HG03196 (cell line): ENCODE measurements around the gene ATOX1.

Source experiments
- ATAC-seq: cut with Tn5 transposase; IDR thresholded peaks from one replicate; pipeline ENCODE4 v1.9.1; 2021; ENCODE audit not compliant: unreplicated experiment

The ATOX1 gene

DNA sequence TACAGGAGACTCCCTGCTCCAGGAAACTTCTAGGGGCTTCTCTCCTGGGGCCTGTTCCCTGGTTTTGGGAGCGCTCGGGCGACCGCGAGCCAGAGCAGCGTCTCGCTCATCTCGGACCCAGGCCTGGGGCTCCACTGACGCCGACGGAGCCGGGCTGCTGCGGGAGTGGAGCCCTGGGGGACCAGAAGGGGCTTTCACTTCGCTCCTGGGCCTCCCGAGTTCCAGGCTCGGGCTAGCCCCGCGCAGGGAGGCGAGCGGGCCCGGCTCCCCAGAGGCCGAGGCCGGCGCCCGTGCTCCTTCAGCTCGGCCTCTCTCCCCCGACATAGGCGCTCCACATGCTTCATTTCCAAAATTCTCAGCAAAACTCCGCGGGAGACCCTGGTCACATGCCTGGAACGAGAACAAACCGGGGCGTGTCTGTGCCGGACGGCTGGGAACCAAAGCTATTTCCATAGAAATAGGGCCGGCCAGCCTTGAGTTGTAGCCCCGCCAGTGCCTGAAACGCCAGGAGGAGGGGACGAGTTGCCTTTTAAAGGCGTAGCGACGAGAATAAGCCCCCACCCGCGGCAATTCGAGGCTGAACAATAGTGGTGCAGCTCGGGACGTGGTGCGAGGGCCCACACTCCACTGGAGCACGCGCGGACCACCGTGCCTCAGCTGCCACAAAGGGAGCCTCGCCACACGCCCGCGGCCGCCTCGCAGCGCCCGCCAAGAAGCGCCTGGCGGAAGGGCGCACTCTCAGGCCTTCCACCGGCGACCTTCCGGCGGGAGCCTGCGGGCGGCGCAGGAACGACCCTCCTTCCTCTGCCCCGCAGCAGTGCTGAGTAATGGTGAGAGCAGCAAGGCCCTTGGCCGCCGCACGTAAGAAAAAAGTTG is 12.2 kb upstream of the ATOX1 start:
- peak; percentile 32 for ATAC-seq

DNA sequence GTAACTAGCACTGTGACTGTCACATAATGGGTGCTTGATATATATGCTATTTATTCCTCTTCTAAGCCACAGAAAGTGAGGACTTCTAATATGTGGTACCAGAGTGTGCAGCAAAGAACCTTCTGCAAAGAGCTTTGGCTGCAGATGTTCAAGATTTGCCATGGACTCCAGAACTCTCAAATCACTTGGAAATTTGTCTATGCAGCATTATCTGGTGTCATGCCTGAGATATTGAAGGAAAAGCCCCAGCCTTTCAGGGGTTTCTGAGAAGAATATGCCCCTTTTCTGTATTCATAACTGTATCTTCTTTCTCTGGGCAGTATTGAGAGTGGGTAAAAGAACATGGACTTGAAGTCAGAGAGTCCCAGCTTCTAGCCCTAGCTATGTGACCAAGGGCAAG is 8.5 kb upstream of the ATOX1 start:
- ATAC-seq: no peak

DNA sequence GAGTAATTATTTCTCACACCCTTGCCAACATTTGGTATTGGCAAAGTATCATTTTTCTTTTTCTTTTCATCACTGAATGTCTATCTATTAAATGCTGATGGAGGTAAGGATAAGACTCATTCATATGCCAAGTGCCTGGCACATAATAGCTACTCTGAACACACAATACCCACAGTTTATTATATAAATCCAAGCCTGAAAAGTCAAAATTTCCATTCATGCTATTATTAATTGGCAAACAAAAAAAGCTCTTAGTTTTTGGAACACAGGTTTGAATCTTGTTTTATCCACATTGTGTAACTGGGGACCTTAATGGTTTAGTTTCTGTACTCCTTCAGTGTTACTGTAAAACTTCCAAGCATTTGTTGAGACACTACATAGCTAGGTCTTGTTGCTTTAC is 6.4 kb upstream of the ATOX1 start:
- ATAC-seq: no peak

DNA sequence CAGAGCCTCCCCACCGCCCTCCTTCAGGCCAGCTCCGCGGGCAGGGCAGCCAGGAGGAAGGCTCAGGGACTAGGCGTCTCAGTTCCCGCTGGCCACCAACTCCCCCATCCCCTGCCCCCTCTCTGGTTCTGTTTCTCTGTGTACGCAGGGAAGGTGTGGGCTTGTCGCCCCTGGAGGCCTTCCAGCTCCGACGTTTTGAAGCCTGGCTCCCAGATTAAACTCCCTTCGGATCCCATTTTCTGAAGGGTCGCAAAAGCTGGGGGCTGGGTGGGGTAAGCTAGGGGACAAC is 346 bp downstream of the ATOX1 start:
- ATAC-seq: peak; percentile 9

DNA sequence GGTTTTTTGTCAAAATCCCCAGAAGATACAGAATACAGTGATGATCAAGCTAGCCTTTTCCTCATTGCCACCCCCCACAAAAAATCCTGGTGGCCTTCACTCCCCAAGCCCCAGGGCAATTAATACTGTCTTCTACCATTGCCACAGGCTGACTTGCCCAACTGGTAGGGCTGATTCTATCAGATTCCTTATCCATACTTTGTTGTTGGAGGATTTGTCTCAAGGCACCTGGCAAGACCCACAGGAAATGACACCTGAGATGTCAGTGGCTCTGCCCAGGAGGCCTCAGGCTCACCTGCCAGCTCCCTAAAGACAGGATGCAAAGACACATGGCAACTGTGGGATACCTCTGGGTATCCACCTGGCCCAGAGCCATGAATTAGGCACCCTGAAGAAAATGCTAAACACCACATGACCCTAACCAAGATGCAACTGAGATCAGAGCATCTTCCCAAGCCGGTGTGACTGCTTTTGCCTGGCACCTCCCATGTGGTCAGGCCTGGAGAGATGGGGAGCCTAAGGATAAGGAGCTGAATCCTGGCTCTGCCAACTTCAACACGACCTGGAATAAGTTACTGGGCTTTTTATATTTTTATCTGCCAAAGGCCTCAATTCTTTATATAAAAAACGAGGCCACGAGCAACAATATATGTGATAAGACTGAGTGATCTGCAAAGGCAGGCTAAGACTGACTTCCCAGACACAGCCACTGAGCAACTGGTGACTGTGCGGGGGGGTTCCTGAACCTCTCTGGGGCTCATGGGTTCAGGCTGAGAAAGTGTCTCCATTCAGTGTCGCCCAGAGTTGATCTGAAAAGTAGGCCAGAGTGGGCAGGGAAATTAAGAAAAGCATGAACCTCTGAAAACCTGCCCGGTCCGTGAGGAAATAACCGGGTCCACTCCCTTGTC is 944 bp downstream of the ATOX1 start:
- no peak for ATAC-seq

DNA sequence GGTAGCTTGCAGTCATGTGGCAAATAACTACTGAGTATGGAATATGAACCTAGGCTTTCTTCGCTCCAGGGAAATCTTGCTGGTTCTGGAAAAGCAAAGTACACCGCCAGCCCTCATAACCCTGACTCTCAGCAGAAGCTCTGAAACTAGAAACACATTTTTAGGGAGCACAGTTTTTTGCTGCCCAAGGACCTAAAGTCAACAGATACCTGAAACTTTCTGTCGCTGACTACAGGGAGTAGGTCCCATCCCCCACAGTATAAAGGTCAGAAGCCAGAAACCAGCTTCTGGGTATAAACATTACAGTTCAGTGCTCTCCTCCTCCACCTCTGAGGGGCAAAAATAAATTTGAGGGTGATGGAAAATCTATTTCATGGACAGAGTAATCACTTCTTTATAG is 3.0 kb downstream of the ATOX1 start:
- ATAC-seq: no peak

DNA sequence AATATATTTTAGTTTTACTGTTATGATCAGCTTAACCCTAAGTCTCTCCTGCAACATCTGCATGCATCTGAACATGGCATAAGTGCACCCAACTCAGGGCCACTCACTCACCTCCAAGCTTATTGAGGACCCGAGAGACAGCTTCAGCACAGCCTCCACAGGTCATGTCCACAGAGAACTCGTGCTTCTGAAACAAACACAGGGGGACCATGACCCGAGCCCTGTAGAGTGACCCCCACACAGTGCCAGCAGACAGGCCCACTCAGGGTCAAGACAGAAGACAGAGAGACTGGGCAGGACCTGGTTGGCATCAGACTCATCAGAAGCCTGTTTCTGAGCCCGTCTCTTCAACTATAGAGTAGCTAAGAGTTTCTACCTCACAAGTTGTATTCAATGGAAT is 6.8 kb downstream of the ATOX1 start:
- no peak for ATAC-seq

DNA sequence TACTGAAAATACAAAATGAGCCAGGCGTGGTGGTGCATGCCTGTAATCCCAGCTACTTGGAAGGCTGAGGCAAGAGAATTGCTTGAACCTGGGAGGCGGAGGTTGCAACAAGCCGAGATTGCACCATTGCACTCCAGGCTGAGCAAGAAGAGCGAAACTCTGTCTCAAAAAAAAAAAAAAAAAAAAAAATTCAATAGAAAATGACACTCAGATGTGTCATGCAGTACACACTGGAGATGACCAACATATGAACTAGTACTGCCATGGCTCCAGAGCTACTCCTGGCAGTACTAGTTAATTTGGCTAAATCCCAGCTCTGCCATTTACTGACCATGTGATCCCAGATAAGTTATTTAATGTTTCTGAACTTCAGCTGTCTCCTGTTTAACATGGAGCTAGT is 7.3 kb downstream of the ATOX1 start:
- ATAC-seq: no peak

DNA sequence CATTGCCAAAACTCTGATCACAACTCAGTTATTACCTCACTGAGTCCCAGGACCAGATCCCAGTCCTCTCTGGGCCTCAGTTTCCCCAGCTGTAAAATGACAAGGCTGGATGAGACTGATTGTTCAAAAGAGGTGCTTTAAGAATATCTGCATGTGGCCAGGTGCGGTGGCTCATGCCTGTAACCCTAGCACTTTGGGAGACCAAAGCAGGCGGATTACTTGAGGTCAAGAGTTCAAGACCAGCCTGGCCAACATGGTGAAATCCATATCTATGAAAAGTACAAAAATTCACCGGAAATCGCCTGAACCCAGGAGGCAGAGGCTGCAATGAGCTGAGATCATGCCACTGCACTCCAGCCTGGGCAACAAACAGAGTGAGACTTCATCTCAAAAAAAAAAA is 8.3 kb downstream of the ATOX1 start:
- no peak for ATAC-seq

DNA sequence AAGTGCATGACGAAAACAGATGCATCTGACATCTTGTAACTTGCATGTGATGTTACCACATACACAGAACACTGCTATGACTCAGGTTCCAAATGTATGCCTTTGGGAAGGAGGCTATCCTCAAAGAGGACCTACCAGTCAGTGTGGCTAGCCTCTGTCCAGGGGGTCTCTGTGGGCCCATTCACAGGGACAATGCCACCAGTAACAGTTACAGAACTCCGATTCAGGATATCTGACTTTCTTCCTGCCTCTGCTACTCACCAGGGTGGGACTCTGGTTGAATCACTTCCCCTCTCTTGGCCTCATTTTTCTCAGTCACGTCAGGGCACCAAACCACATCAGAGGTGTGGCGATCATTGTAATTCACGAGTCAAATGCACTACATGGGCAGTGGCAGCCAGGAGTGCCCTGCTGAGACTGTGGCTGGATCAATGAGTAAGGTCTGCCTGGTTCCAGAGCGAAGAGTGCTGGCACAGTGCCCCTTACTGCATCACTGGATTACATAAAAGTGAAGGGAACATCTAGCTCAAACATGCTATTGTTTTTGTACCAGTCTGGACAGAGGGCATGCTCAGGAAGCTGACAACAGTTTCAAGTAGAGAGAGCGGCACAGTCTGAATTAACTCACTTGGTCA is 13.2 kb downstream of the ATOX1 start:
- ATAC-seq: peak; percentile 46

DNA sequence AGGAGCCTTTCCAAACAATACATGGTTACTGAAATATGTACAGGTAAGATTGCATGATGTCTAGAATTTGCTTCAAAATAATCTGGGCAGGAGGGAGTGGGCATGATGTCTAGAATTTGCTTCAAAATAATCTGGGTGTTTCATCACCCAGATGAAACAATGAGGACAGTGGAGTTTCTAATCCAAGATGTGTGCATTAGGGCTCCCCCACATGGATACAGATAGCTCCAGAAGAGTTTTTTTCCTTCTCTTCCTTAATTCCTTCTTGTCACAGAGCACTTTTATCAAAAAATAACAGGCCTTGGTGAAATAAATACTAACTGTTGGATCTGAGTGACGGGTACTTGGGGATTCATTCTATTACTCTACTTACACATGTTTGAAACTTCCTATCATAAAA is 14.9 kb downstream of the ATOX1 start:
- ATAC-seq: no peak

DNA sequence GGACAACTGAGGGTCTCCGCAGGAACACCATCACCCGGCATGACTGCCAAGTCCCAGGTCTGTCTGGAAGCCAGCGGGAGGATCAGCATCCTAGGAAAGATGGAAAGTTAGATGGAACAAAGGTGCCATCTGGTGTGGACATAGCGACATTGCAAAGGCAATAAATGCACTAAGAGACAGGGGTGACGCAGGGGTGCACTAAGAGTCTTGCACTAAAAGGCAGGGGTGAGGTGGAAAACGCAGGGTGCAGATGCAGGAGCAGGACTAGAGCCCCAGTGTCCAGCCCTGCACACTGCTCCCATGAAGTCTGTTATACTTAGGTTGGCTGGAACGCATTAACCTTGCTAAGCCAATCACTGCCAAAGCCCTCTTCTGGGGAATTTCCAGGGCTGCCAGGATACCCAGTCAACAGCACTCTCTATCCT is 15.5 kb downstream of the ATOX1 start:
- ATAC-seq: no peak

DNA sequence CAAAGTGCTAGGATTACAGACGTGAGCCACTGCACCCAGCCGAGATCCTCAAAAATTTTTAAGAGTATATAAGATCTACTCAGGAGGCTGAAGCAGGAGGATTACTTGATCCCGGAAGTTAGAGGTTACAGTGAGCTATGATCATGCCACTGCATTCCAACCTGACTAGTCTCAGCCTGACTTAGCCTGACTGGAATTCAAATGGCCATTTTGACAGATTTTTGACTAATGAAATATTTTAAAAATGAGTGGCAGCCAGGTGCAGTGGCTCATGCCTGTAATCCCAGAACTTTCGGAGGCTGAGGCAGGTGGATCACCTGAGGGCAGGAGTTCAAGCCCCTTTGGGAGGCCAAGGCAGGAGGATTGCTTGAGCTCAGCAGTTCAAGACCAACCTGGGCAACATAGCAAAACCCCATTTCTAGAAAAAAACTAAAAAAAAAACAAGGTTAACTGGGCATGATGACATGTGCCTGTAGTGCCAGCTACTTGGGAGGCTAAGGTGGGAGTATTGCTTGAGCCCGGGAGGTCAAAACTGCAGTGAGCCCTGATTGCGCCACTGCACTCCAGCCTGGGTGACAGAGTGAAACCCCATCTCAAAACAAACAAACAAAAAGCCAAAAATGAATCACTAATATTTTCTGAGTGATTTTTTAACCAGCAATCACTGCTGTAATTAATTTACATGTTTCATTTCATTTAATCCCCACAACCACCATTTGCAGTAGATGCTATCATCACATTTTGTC is 16.6 kb downstream of the ATOX1 start:
- no peak for ATAC-seq

DNA sequence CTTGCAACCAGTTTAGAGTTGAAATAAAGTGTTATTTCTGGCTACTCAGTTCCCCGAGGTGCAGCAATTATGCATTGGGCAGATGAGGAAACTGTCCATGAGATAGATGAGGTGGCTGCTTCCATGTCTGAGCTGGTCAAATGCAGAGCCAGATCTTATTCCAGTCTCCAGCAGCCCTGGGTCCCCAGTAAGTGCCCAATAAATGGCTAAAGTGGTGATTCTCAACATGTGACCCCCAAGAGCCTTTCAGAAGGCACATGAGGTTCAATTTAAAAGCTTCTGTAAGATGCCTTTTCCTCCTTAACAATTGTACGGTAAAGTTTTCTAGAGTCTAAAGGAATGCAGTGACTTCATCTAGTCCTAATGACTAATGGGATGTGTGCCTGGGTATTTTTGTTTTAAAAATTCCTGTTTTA is 17.5 kb downstream of the ATOX1 start:
- ATAC-seq: peak; percentile 10

DNA sequence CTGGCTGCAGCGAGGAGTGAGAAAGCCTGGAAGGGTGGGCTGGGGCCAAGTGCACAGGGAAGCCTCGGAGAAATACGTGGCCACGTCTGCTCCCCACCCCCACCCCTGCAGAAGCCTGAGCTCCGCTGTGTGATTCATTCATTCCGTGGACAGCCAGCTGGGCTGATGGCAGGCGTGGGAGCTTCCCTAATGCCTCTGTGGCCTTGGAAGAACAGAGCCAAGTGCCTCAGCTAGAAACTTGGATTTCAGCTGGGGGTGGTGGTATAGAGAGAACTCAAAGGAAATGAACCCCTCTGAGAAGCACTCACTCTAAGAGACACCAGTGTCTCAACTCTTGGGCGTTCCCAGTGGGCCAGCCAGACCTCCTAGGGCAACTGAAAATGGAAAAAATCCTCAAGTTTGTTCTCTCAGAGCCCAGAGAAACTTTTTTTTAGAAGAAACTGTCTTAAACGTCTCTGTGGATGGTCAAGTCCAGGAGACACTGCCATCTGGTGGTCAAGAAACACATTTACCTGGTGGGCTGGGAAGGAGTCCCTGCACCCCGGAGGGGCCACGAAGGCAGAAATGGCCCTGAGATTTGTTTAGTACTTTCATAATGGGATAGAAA is 18.0 kb downstream of the ATOX1 start:
- ATAC-seq: peak; percentile 51

DNA sequence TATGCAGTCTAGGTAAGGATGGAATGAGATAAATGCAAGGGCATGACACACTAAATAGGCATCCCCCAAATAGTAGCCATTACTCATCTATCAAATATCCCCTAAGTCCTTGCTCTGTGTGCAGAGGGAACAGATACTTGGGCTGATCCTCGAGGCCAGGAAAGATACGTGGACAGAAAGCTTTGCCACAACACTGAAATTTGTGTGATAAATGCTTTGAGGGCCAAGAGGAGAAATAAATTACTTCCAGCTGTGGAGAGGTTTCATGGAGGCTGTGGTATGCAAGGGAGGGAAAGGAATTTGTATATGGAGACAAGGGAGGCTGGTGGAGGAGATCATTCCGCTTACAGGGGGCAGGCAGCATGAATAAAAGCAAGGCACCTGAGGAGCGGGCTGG is 18.5 kb downstream of the ATOX1 start:
- ATAC-seq: no peak

DNA sequence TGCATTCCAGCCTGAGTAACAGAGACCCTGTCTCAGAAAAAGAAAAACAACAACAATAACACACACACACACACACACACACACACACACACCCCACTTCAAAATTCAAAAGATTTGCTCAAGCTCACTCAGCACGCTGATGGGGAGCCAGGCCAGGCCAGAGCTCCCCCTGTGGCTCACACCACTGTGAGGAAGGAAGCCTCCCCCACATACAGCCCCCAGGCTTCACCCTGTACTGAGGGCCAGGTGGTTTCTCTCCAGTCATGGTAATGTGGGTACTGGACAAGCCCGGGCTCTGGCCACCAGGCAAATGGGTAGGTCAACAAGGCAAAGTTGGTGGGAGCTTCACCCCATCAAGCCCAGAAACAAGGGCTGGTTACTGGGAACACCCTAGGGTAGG is 19.0 kb downstream of the ATOX1 start:
- ATAC-seq: no peak

DNA sequence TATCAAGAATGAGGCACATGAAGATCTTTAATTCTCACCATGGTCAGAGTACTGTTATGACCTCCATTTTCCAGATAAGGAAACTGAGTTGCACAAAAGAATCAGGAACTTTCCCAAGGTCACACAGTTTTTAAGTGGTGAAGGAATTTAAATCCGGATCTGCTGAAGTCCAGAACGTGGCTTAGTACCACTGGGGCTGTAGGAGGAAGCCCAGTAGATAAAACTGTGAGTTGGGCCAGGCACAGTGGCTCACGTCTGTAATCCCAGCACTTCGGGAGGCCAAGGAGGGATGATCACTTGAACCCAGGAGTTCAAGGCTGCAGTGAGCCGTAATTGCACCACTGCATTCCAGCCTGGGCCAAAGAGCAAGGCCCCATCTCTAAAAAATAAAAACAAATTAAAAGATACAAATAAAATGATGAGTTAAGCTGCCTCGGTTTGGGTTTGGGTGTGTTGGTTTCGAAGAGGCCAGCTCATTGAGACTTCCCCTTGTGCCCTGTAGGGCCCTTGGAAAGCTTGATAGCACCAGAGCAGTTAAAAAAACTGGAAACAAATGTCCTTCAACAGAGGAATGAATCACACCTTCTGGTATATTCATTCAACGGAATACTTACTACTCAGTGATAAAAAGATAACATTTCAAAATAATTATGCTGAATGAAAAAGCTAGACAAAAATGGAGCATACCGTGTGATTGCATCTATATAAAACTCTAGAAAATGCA is 20.1 kb downstream of the ATOX1 start:
- ATAC-seq: no peak

DNA sequence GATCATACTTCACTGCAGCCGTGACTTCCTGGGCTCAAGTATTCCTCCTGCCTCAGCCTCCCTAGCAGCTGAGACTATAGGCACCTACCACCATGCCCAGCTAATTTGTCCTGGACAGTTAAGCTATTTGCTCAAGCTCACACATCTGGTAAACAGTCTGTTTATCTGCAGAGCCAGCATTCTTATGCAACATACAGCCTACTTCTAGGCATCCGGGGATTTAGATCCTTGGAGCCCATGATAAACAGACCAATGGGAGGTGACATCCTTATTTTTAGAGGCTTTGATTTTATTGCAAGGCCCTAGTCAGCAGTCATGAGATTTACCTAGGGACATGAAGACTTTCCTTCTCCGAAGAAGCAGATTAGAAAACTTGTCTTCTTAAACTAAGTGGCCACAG is 21.0 kb downstream of the ATOX1 start:
- no peak for ATAC-seq

DNA sequence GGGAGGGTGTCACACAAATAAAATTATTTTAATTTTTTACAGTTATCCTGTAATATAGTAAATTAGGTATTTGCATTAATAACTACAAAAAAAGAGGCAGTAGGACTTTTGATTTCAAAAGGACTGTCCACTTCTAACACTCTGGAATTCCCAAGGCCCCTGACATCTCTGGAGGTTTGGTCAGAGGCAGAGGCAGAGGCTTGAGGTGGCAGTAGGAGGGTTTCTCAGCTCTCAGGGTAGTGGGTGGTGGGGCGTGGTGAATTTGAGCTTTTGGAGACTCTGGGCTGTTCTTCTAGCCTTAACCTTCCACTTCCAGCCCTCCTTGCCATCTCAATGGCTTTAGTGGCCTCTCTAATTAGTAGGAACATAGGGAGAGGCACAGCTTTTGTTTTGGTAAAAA is 22.8 kb downstream of the ATOX1 start:
- no peak for ATAC-seq
